Glomerular visceral epithelial cell (primary cell): ENCODE data around the gene CNPY1.
A peak's percentile ranks its signal among the peaks of the same experiment; 100 is the strongest.
"Not testable (repeated sequence)": the region's sequence is repeated elsewhere in the genome, so short reads cannot be mapped to it uniquely, and the experiment has no call there.

Experiments
- DNase-seq: peaks from one replicate; pipeline ENCODE4 v3.0.0-alpha.2; 2016; ENCODE audit errors: extremely low spot score

CNPY1 gene

GRCh38 chr7:155533827-155534690, 12.3 kb downstream of the CNPY1 start:
- peak; percentile 13 for DNase-seq

DNA sequence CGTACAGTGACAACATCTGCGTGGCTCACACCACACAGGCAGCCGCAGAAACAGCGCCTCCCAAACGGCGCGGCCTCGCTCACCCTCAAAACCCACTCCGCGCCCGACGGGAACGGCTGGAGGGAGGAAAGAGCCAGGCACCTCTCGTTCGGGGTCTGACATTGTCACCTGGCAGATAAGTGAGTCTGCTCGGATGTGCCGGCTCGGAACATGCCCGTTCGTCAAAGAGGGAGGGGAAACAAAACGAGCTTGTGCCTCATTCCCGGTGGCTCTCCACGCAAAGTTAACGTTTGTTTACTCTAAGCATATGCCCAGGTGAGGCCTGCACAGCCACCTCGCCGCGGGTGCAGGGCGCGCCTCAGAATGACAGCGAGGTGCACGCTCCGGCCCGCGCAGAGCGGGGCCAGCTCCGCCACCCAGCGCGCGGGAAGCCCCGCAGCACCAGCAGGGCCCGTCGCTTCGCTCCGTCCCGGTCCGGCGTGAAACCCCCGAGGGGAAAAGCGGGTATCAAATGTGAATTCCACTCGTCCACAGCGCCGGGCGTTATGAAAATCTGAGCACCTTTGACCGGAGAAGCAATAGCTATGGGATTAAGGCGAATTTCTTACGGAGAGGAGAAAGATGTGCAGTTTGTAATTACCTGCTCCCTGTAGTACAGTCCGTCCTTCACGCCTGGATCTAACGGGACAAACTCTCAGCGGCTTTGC, 13.1 kb downstream of the CNPY1 start:
- DNase-seq, result no peak

DNA sequence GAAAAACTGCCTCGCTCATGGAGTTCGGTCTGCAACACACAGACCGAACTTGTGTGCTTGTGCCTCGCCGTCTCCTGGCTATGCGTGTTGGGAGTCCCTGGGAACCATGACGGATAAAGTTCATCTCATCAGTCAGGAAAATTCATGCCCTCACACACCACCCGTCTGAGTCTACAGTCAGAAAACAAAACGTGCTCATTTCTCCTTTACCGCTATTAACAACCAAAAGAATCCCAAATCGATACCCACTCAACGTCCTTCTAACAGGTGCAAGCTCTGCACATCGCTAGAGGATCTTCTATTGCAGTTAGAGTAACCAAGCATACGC, 13.6 kb downstream of the CNPY1 start:
- DNase-seq, result no peak

DNA sequence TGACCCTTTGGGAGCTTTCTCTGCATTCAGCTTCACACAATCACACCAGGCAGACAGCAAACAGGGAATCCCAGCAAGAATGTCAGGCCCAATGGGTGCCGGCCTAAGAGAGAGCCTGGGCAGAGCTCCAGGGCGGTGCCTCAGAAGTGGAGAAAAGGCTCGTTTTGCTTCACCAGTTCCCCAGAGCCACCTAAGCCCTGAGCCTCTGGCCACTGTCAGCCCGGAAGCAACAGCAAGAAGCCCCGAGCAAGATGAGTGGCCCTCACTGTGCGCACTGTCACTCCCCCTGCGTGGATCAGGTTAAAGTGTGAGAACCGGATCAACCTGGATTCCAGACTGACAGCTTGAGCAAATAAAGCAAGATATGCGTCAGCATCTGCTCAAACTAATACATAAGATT, 14.7 kb downstream of the CNPY1 start:
- no peak for DNase-seq

DNA sequence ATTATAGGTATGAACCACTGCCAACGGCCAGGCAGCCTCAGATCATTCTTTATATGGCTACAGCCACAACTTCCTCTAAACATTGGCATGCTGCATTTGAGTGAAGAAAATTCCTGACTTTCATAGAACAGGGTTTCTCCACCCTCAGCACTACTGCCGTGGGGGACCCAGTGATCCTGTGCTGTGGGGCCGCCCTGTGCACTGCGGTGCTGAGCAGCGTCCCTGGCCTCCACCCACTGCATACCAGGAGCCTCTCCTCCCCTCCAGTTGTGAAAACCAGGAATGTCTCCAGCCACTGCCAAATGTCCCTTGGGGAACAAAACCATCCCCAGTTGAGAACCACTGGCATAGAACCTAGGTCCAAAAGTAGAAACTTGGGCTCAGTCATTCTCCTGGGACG, 15.8 kb downstream of the CNPY1 start:
- DNase-seq, result no peak

GRCh38 chr7:155529845-155530244, 16.5 kb downstream of the CNPY1 start:
- DNase-seq, result no peak

GRCh38 chr7:155529346-155529745, 17.0 kb downstream of the CNPY1 start:
- DNase-seq, result no peak

- no peak for DNase-seq
These were observed 18.7 kb downstream of the CNPY1 start for GRCh38 chr7:155527664-155528063.

GRCh38 chr7:155526225-155526624, 20.1 kb downstream of the CNPY1 start:
- no peak for DNase-seq

- DNase-seq, result no peak
These were observed 22.3 kb downstream of the CNPY1 start for GRCh38 chr7:155524018-155524556.

DNA sequence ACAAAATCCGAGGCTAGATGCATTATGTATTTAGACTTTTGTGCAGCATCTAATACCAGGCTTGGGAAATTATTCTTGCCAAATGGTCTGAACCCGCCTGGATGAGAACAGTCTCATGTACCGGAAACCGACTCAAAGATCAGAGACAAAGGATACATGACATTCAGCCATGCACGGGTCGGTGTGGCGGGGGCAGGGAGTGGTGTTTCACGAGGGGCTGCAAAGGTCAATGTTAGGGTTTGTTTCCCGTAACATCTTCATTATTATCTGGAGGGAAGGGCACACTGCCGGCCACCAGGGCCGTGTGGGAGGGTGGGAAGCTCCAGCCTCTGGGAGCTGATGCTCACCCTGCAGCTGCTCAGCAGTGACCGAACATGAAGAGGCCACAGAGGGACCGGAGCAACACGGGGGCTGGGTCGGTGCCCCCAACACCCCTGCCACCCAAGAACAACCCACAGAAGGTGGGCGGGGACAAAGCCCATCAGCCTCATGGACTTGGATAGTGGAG, 23.1 kb downstream of the CNPY1 start:
- DNase-seq, result no peak

GRCh38 chr7:155521743-155522398, 24.5 kb downstream of the CNPY1 start:
- DNase-seq, result no peak

GRCh38 chr7:155521007-155521742, 25.2 kb downstream of the CNPY1 start:
- DNase-seq, result no peak

GRCh38 chr7:155520114-155520513, 26.2 kb downstream of the CNPY1 start:
- DNase-seq, result no peak

GRCh38 chr7:155519358-155519757, 27.0 kb downstream of the CNPY1 start:
- not testable (repeated sequence) for DNase-seq

DNA sequence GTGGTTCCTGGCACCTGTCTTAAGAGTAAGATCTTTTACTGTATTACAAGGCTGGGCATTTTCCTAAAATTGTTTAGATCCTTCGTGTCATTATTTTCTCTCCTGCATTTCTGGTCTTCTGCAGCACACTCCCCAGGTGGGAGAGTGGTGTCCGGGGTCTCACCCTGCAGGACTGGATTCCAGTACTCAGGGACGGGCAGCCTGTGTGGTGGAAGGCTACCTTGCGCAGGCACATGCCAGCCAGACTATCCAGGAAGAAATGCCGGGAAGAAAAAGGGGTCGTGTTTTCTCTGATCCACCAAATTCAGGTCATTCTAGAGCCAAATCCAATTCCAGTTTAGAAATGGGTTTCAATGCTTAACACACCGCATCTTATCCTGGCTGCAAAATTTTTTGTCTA, 27.7 kb downstream of the CNPY1 start:
- no peak for DNase-seq

DNA sequence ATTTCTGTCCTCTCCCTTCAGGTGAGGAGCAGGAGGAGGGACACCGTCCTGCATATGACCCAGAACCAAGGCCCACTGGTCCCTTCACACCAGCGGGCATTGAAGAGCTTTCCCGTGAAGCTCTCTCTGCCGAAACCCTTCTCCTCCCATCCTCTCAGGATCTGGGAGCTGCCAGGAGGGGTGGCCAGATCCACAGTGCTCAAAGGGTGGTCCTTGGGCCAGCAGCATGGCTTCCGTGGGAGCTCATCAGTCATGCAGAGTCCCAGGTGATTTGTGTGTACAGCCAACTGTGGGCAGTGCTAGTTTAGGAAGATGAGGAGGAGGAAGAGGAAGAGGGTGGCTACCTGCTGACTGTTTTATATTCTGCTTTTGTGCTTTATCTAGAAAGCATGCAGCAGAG, 28.4 kb downstream of the CNPY1 start:
- DNase-seq, result no peak

- no peak for DNase-seq
These were observed 28.9 kb downstream of the CNPY1 start for GRCh38 chr7:155517452-155517851.

DNA sequence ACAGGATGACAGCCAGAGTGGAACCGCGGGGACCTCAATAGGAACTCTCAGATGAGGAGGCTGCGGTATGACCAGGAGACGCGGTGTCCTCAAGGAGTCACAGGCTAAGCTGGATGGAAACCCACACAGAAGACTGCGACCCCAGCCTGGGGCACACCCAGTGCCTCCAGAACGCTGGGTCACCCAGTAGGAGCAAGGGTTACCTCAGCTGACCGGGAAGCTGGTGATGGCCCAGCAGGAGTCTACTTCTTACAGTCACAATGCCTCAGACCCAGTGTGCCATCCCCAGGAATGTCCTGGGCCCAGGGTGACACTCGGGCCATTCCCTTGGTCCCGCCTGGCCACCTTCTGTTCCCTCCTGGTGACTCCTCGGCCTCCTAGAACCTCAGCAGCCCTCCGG, 29.9 kb downstream of the CNPY1 start:
- no peak for DNase-seq

- DNase-seq, result no peak
These were observed 31.0 kb downstream of the CNPY1 start for GRCh38 chr7:155515318-155515717.

DNA sequence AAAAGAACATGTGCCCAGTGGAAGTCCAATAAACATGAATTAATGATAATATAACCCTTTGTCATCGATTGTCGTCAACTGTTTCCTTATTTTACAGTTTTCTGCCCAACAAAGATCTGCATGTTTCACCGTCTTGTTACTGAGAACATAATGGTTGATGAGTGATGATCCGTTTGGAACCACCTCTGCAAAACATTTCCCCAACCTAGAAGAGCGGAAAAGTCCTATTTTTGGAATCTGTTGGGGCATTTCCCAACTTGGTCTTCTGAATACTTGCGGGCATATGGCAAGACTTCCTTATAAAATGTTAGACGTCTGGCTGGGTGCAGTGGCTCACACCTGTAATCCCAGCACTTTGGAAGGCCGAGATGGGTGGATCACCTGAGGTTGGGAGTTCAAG, 32.1 kb downstream of the CNPY1 start:
- no peak for DNase-seq
